T-helper 2 cell treated with Interferon-gamma antibody and Interleukin-4, amounts not matched to agents 100 ng/mL and 5 ng/mL, for 36 hours (primary cell): ENCODE results near the gene PCDHGB4. TPM values are rescaled to one million over a fixed set of nuclear protein-coding genes. Genes with fewer than 3 reads are reported as not detected.
"Not testable (repeated sequence)": the region's sequence is repeated elsewhere in the genome, so short reads cannot be mapped to it uniquely, and the experiment has no call there.

Experiments used
- intact Hi-C: fragments of 100-400 bp; cut with micrococcal nuclease; formaldehyde crosslinking; loops from one replicate; pipeline ENCODE4 v1.15.1; 2023
- total RNA-seq: library from RNA; stranded (reverse); gene quantifications from 2 replicates; pipeline ENCODE4 v1.2.3, GENCODE V29; 2022

The PCDHGB4 gene
- total RNA-seq, 1 donor from 2014 or later = 0.18 TPM

DNA sequence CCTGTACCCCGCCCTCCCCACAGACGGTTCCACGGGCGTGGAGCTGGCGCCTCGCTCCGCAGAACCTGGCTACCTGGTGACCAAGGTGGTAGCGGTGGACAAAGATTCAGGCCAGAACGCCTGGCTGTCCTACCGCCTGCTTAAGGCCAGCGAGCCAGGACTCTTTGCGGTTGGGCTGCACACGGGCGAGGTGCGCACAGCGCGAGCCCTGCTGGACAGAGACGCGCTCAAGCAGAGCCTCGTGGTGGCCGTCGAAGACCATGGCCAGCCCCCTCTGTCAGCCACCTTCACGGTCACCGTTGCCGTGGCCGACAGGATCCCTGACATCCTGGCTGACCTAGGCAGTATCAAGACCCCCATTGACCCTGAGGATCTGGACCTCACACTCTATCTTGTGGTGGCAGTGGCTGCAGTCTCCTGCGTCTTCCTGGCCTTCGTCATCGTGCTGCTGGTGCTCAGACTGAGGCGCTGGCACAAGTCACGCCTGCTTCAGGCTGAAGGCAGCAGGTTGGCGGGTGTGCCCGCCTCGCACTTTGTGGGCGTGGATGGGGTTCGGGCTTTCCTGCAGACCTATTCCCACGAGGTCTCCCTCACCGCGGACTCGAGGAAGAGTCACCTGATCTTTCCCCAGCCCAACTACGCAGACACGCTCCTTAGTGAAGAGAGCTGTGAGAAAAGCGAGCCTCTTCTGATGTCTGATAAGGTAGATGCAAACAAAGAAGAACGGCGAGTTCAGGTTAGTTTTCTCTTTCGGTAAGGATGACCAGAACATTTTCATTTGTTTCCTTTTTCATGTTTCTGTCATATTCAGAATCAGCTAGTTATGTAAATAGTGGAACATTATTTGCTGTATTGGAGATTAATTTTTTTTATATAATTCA, 21.2 kb upstream of the PCDHGB4 start:
- intact Hi-C loops = no loop called here

DNA sequence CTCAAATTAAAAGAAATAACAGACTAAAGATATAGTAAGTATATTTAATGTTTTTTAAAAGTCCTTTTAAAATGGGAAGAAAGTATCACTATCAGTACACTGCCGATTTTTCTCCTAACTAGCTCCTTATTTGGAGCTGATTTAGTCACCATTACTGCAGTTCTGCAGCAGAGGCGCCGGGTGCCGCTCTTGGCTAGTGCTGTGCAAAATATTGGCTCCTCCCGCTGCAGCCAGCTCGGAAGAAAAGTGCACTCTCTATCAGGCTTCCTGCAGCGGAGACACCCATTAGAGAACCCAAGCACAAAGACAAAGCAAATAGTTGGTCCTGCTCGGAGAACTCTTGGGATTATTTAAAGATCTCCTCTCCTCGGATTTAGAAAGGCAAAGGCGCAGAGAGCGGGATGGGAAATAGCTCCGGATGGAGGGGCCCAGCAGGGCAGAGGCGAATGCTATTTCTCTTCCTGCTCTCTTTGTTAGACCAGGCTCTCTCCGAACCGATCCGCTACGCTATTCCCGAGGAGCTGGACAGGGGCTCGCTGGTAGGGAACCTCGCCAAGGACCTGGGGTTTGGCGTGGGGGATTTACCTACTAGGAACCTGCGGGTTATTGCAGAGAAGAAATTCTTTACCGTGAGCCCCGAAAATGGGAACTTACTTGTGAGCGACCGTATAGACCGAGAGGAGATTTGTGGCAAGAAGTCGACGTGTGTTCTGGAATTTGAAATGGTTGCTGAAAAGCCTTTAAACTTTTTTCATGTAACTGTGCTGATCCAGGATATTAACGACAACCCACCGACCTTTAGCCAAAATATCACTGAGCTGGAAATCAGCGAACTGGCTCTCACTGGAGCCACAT, 17.3 kb upstream of the PCDHGB4 start, which contains the start of gene PCDHGB3:
Gene PCDHGB3 (plus strand): TSS at position 249 of the 855 bp plus-strand sequence. CDS start 153 bp downstream, at position 402.
- intact Hi-C loops = no loop called here

- intact Hi-C loops = no loop called here
These were observed 15.7 kb upstream of the PCDHGB4 start for GRCh38 chr5:141371572-141372475.

GRCh38 chr5:141373673-141374317, 13.7 kb upstream of the PCDHGB4 start, which contains the start of gene PCDHGA6:
Gene PCDHGA6 (plus strand): TSS chr5:141373891. CDS start chr5:141374084, 193 bp downstream.
- intact Hi-C loops = no loop called here

GRCh38 chr5:141374627-141375026, 12.9 kb upstream of the PCDHGB4 start:
- intact Hi-C loops = no loop called here

- intact Hi-C loops = not testable (repeated sequence)
These were observed 11.9 kb upstream of the PCDHGB4 start for GRCh38 chr5:141375444-141376155.

DNA sequence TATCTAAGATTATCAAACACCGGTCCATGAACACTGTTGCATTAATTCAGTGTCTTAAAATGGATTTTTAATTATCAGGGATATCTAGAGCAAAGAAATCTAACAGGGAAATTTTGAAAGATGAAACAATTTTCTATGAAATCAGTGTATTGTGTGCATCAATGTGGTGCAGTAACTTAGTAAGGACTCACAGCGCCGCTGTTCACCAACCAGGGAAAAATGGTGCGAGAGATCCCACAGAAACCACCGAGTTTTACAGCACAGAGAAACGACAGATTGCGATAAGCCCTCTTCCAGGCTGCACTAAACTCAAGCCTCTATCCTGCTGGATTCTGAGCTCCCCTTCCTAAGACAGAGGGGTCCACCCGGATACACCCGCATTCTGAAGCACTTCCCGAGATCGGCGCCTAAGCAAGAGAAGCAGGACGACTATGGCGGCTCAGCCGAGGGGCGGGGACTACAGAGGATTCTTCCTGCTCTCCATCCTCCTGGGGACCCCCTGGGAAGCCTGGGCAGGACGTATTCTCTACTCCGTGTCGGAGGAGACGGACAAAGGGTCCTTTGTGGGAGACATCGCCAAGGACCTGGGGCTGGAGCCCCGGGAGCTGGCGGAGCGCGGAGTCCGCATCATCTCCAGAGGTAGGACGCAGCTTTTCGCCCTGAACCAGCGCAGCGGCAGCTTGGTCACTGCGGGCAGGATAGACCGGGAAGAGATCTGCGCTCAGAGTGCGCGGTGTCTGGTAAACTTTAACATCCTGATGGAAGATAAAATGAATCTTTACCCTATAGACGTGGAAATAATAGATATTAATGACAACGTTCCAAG, 4.8 kb upstream of the PCDHGB4 start, which contains the start of gene PCDHGA7:
Gene PCDHGA7 (plus strand): TSS at position 274 of the 826 bp plus-strand sequence. CDS start 158 bp downstream, at position 432.
- intact Hi-C loops = no loop called here

- intact Hi-C loops = no loop called here
These were observed 4.2 kb upstream of the PCDHGB4 start for GRCh38 chr5:141383345-141383744.

DNA sequence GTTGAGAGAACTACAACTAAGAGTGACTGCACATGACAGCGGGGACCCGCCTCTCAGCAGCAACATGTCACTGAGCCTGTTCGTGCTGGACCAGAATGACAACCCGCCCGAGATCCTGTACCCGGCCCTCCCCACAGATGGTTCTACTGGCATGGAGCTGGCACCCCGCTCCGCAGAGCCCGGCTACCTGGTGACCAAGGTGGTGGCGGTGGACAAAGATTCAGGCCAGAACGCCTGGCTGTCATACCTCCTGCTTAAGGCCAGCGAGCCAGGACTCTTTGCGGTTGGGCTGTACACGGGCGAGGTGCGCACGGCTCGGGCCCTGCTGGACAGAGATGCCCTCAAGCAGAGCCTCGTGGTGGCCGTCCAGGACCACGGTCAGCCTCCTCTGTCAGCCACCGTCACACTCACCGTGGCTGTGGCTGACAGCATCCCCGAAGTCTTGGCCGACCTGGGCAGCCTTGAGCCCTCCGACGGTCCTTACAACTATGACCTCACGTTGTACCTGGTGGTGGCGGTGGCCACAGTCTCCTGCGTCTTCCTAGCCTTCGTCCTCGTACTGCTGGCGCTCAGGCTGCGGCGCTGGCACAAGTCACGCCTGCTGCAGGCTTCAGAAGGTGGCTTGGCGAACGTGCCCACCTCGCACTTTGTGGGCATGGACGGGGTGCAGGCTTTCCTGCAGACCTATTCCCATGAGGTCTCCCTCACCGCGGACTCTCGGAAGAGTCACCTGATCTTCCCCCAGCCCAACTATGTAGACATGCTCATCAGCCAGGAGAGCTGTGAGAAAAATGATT, 2.8 kb upstream of the PCDHGB4 start:
- intact Hi-C loops = no loop called here

GRCh38 chr5:141388661-141389060, 1.2 kb downstream of the PCDHGB4 start:
- intact Hi-C loops = no loop called here

DNA sequence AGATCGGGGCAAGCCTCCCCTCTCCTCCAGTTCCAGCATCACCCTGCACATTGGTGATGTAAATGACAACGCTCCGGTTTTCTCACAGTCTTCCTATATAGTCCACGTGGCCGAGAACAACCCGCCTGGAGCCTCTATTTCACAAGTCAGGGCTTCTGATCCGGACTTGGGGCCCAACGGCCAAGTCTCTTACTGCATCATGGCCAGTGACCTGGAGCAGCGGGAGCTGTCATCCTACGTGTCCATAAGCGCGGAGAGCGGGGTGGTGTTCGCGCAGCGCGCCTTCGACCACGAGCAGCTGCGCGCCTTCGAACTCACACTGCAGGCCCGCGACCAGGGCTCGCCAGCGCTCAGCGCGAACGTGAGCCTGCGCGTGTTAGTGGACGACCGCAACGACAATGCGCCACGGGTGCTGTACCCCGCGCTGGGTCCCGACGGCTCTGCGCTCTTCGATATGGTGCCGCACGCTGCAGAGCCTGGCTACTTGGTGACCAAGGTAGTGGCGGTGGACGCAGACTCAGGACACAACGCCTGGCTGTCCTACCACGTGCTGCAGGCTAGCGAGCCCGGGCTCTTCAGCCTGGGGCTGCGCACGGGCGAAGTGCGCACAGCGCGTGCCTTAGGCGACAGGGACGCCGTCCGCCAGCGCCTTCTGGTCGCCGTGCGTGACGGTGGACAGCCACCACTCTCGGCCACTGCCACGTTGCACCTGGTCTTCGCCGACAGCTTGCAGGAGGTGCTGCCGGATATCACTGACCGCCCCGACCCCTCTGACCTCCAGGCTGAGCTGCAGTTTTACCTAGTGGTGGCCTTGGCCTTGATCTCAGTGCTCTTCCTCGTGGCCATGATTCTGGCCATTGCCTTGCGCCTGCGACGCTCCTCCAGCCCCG, 1.9 kb downstream of the PCDHGB4 start:
- intact Hi-C loops = no loop called here

DNA sequence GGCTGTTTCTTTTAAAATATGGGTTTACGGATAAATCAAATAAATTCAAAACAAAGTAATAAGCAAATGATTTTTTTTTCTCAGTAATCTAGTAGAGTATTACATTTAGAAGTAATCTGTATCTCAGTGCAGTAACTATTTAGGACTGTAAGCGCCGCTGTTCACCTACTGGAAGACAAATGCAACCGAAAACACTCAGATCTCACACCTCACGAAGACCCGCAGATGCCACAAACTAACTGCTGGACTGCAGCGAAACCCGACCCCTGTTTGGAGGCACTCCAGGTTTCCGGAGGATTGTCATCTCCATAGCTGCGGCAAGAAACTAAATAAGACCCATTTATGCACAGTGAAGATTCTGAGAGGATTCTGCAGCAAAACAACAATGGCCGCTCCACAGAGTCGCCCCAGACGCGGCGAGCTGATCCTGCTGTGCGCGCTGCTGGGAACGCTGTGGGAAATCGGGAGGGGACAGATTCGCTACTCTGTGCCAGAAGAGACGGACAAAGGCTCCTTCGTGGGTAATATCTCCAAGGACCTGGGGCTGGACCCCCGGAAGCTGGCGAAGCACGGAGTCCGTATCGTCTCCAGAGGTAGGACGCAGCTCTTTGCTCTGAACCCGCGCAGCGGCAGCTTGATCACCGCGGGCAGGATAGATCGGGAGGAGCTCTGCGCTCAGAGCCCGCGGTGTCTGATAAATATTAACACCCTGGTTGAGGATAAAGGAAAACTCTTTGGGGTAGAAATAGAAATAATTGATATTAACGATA, 5.1 kb downstream of the PCDHGB4 start, which contains the start of gene PCDHGA8:
Gene PCDHGA8 (plus strand): TSS at position 205 of the 770 bp plus-strand sequence. CDS start 181 bp downstream, at position 386.
- intact Hi-C loops = no loop called here

DNA sequence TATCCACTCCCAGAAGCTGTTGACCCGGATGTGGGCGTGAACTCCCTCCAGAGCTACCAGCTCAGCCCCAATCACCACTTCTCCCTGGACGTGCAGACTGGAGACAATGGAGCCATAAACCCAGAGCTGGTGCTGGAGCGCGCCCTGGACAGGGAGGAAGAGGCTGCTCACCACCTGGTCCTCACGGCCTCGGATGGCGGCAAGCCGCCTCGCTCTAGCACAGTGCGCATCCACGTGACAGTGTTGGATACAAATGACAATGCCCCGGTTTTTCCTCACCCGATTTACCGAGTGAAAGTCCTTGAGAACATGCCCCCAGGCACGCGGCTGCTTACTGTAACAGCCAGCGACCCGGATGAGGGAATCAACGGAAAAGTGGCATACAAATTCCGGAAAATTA, 5.8 kb downstream of the PCDHGB4 start:
- intact Hi-C loops = no loop called here

DNA sequence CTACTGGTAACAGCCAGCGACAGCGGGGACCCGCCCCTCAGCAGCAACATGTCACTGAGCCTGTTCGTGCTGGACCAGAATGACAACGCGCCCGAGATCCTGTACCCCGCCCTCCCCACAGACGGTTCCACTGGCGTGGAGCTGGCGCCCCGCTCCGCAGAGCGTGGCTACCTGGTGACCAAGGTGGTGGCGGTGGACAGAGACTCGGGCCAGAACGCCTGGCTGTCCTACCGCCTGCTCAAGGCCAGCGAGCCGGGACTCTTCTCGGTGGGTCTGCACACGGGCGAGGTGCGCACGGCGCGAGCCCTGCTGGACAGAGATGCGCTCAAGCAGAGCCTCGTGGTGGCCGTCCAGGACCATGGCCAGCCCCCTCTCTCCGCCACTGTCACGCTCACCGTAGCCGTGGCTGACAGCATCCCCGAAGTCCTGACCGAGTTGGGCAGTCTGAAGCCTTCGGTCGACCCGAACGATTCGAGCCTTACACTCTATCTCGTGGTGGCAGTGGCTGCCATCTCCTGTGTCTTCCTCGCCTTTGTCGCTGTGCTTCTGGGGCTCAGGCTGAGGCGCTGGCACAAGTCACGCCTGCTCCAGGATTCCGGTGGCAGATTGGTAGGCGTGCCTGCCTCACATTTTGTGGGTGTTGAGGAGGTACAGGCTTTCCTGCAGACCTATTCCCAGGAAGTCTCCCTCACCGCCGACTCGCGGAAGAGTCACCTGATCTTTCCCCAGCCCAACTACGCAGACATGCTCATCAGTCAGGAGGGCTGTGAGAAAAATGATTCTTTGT, 7.1 kb downstream of the PCDHGB4 start:
- intact Hi-C loops = not testable (repeated sequence)
